Measurements from ENCODE around the gene IRF1. TPM values are rescaled to one million over a fixed set of nuclear protein-coding genes. Genes with fewer than 3 reads are reported as not detected.
"Not testable (repeated sequence)": the region's sequence is repeated elsewhere in the genome, so short reads cannot be mapped to it uniquely, and the experiment has no call there.

The IRF1 gene
- total RNA-seq, 1 donor from 2014 or later: 75.3 TPM

- Histone ChIP-seq H3K36me3 (ENCODE audit: control insufficient read depth, insufficient read depth, low read length) (no peaks in the 10 kb centered on the region), H3K4me3 (ENCODE audit: low read depth, low read length) (no peak overlapping the region), H3K27me3 (ENCODE audit: control insufficient read depth, insufficient read depth, low read length) (no peaks in the 10 kb centered on the region)
- no peak for DNase-seq (ENCODE audit: low read depth)
- TF ChIP-seq CTCF (IDR thresholded peaks at IDR 0.05; ENCODE audit: insufficient read depth, low read length, poor library complexity, severe bottlenecking): no peak
These were observed 37.4 kb upstream of the IRF1 start for GRCh38 chr5:132528021-132528420.

GRCh38 chr5:132526974-132527564 lies 36.5 kb upstream of the IRF1 start:
- Histone ChIP-seq H3K4me3 (ENCODE audit: low read depth, low read length) (no peak overlapping the region), H3K36me3 (ENCODE audit: control insufficient read depth, insufficient read depth, low read length) (no peaks in the 10 kb centered on the region), H3K27me3 (ENCODE audit: control insufficient read depth, insufficient read depth, low read length) (no peaks in the 10 kb centered on the region)
- no peak for TF ChIP-seq CTCF (IDR thresholded peaks at IDR 0.05; ENCODE audit: insufficient read depth, low read length, poor library complexity, severe bottlenecking)
- no peak for DNase-seq (ENCODE audit: low read depth)

GRCh38 chr5:132526290-132526973 lies 35.9 kb upstream of the IRF1 start:
- no peak for DNase-seq (ENCODE audit: low read depth)
- peak; percentile 88 for TF ChIP-seq CTCF (IDR thresholded peaks at IDR 0.05; ENCODE audit: insufficient read depth, low read length, poor library complexity, severe bottlenecking)
- no peak overlapping the region for H3K4me3 ChIP-seq (ENCODE audit: low read depth, low read length)

GRCh38 chr5:132525299-132525724 lies 34.7 kb upstream of the IRF1 start:
- TF ChIP-seq CTCF (IDR thresholded peaks at IDR 0.05; ENCODE audit: insufficient read depth, low read length, poor library complexity, severe bottlenecking): no peak
- no peak for DNase-seq (ENCODE audit: low read depth)
- Histone ChIP-seq H3K4me3 (ENCODE audit: low read depth, low read length) (no peak overlapping the region), H3K36me3 (ENCODE audit: control insufficient read depth, insufficient read depth, low read length) (no peaks in the 10 kb centered on the region), H3K27me3 (ENCODE audit: control insufficient read depth, insufficient read depth, low read length) (no peaks in the 10 kb centered on the region)

More at GRCh38 chr5:132526290-132526973, 35.9 kb upstream of the IRF1 start:
- Histone ChIP-seq H3K27me3 (ENCODE audit: control insufficient read depth, insufficient read depth, low read length) (no peaks in the 10 kb centered on the region), H3K36me3 (ENCODE audit: control insufficient read depth, insufficient read depth, low read length) (no peaks in the 10 kb centered on the region)

- H3K4me3 ChIP-seq (ENCODE audit: low read depth, low read length); H3K36me3 ChIP-seq (ENCODE audit: control insufficient read depth, insufficient read depth, low read length); H3K27me3 ChIP-seq (ENCODE audit: control insufficient read depth, insufficient read depth, low read length); DNase-seq (ENCODE audit: low read depth): not testable (repeated sequence)
These were observed 34.3 kb upstream of the IRF1 start for GRCh38 chr5:132524877-132525276.

GRCh38 chr5:132522067-132522466 lies 31.5 kb upstream of the IRF1 start:
- H3K27me3 ChIP-seq (ENCODE audit: control insufficient read depth, insufficient read depth, low read length); DNase-seq (ENCODE audit: low read depth); H3K4me3 ChIP-seq (ENCODE audit: low read depth, low read length); H3K36me3 ChIP-seq (ENCODE audit: control insufficient read depth, insufficient read depth, low read length): not testable (repeated sequence)

- H3K27me3 ChIP-seq (ENCODE audit: control insufficient read depth, insufficient read depth, low read length); H3K36me3 ChIP-seq (ENCODE audit: control insufficient read depth, insufficient read depth, low read length); DNase-seq (ENCODE audit: low read depth): not testable (repeated sequence)
These were observed 23.2 kb upstream of the IRF1 start for GRCh38 chr5:132513618-132514336.

More at GRCh38 chr5:132513618-132514336, 23.2 kb upstream of the IRF1 start:
- H3K4me3 ChIP-seq (ENCODE audit: low read depth, low read length): not testable (repeated sequence)

All from kidney epithelial cell (primary cell).